Peyer's patch (tissue), 4 donors: ENCODE data around the gene FAIM. TPM values are rescaled to one million over a fixed set of nuclear protein-coding genes. Genes with fewer than 3 reads are reported as not detected.
"Not testable (repeated sequence)": the region's sequence is repeated elsewhere in the genome, so short reads cannot be mapped to it uniquely, and the experiment has no call there.

ENCODE experiments used
- DNase-seq, 3 donors: peaks; one replicate each; pipeline ENCODE4 v3.0.0-alpha.2; 2017 to 2019
- H3K27ac ChIP-seq, 4 donors: fragments of 200-600 bp; sonication (generic); one replicate each; pipeline ENCODE4 v1.5.1; 2016 to 2019
- H3K27me3 ChIP-seq, 2 donors: fragments of 200-600 bp; sonication (generic); one replicate each; pipeline ENCODE4 v1.5.1; 2019
- H3K36me3 ChIP-seq, 3 donors: fragments of 200-600 bp; sonication (generic); one replicate each; pipeline ENCODE4 v1.5.1; 2016 to 2019
- H3K4me1 ChIP-seq, 4 donors: fragments of 200-600 bp; sonication (generic); one replicate each; pipeline ENCODE4 v1.5.1; 2016 to 2019
- H3K4me3 ChIP-seq, 4 donors: fragments of 200-600 bp; sonication (generic); 1 replicate in 3 of 4; 2 replicates in 1 of 4; pipeline ENCODE4 v1.5.1; 2016 to 2019; ENCODE audit warnings: mild to moderate bottlenecking in 1 of 4
- H3K9me3 ChIP-seq, 4 donors: fragments of 200-600 bp; sonication (generic); one replicate each; pipeline ENCODE4 v1.5.1; 2016 to 2019; ENCODE audit warnings: mild to moderate bottlenecking in 1 of 4
- POLR2A ChIP-seq, 2 donors: fragments of 450-650 bp; IDR thresholded peaks; one replicate each; pipeline ENCODE4 v1.5.1; 2017; ENCODE audit warnings: antibody characterized with exemption in 2 of 2, mild to moderate bottlenecking in 2 of 2, moderate library complexity in 2 of 2
- total RNA-seq, 4 donors: library from RNA; depleted of rRNA; stranded (reverse); fragments of >200 nt; gene quantifications; one replicate each; pipeline ENCODE4 v1.1.0, GENCODE V29; 2016
- TF ChIP-seq, protein P1 (sequence below), 6 experiments: fragments of 450-650 bp in 4 of 6; fragments of 200-600 bp in 2 of 6; sonication (generic) in 1 of 6; IDR thresholded peaks; one replicate each; pipeline ENCODE4 v1.5.1; 2017 to 2019; ENCODE audit warnings: antibody characterized with exemption in 6 of 6, mild to moderate bottlenecking in 3 of 6, moderate library complexity in 1 of 6

Gene FAIM, protein sequence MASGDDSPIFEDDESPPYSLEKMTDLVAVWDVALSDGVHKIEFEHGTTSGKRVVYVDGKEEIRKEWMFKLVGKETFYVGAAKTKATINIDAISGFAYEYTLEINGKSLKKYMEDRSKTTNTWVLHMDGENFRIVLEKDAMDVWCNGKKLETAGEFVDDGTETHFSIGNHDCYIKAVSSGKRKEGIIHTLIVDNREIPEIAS
- total RNA-seq = 10 to 100 TPM in 2 of 4 donors, 1 to 10 TPM in 2; 3.7 to 15.2 (median 8.0) TPM

DNA sequence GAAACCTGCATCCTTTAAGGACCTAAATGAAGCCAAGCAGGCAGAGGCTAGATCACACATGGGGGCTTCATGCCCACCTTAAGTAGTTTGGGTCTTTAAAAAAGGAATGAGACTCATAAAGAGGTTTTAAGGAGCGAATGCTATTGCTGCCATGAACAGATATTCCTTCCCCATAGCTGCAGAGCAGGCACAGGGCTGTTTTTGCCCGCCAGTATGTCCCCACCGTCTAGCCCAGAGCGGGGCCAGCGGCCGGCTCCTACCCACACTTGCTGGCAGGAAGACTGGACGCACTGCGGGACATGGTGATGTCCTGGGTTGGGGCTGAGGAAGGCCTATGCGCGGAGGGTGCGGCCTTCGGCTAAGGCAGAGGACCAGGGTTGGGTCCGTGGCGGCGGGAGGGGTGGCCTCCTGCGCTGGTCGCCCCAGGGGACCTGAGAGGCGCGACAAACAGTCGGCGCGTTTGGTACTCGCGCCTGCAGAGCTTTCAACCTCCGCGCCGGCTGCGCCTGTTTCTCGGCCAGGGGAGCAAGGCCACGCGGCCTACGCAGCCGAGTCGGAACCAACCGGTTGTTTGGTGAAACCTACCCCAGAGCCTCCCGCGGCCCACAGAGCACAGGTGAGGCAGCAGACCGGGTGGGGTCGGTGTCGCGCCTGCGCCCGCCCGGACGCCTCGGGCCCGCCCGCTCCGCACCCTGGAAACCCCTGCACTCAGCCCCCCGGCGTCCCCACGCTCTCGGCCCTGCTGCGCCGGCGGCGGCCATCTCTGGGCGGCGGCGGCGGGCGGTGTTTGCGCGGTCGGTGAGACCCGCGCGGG is at the start of gene FAIM:
Gene FAIM, plus strand, starts transcription at position 450 of the 814 bp plus-strand sequence. CDS start 10,956 bp downstream, outside the sequence.
- peak within 1 kb of the TSS; percentile 58 to 82 (median 78) for H3K4me3 ChIP-seq
- no peaks in the 10 kb centered on the region for H3K36me3 ChIP-seq
- H3K4me1 ChIP-seq = peaks cover 0 to 6% (median 0%) of the 10 kb centered on the region in 4 donors
- H3K27me3 ChIP-seq = no peaks in the 10 kb centered on the region
- peak; percentile 63 to 82 (median 82) for DNase-seq
- no peaks in the 10 kb centered on the region for H3K9me3 ChIP-seq
- peak within 1 kb of the TSS; percentile 85 to 92 (median 89) for H3K27ac ChIP-seq
- peak in 1 of 2 donors; percentile 11 for TF ChIP-seq POLR2A (IDR thresholded peaks at IDR 0.05)
- TF ChIP-seq, protein P1, sequence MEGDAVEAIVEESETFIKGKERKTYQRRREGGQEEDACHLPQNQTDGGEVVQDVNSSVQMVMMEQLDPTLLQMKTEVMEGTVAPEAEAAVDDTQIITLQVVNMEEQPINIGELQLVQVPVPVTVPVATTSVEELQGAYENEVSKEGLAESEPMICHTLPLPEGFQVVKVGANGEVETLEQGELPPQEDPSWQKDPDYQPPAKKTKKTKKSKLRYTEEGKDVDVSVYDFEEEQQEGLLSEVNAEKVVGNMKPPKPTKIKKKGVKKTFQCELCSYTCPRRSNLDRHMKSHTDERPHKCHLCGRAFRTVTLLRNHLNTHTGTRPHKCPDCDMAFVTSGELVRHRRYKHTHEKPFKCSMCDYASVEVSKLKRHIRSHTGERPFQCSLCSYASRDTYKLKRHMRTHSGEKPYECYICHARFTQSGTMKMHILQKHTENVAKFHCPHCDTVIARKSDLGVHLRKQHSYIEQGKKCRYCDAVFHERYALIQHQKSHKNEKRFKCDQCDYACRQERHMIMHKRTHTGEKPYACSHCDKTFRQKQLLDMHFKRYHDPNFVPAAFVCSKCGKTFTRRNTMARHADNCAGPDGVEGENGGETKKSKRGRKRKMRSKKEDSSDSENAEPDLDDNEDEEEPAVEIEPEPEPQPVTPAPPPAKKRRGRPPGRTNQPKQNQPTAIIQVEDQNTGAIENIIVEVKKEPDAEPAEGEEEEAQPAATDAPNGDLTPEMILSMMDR (IDR thresholded peaks at IDR 0.05) = no peak

DNA sequence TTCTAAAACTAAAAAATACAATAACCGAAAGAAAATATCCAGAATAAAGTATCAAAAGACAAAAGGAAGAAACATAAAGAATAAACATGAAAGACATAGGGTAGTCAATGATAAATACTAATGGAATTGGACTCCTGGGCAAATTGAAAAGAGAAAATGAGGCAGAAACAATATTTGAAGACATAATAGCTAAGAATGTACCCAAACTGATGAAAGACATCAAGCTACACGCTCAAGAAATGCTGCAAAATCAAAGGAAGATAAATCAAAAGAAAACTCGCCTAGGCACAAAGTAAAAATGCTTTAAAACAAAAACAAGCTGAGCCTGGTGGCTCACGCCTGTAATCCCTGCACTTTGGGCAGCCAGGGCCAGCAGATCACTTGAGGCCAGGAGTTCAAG is 49.4 kb upstream of the FAIM start:
- H3K36me3 ChIP-seq = peaks cover 0 to 13% (median 0%) of the 10 kb centered on the region in 3 donors

GRCh38 chr3:138560501-138560900 is 48.1 kb upstream of the FAIM start:
- TF ChIP-seq POLR2A (IDR thresholded peaks at IDR 0.05) = no peak
- TF ChIP-seq, protein P1 (IDR thresholded peaks at IDR 0.05) = no peak
- no peaks in the 10 kb centered on the region for H3K4me1 ChIP-seq
- no peak for DNase-seq
- H3K27me3 ChIP-seq = no peaks in the 10 kb centered on the region
- peaks cover 0 to 13% (median 0%) of the 10 kb centered on the region in 3 donors for H3K36me3 ChIP-seq
- peaks cover 0 to 17% (median 2%) of the 10 kb centered on the region in 4 donors for H3K9me3 ChIP-seq
- no peak overlapping the region for H3K27ac ChIP-seq
- H3K4me3 ChIP-seq = no peak overlapping the region

More for the DNA sequence above, 49.4 kb upstream of the FAIM start:
- peaks cover 0 to 17% (median 2%) of the 10 kb centered on the region in 4 donors for H3K9me3 ChIP-seq
- no peaks in the 10 kb centered on the region for H3K27me3 ChIP-seq
- TF ChIP-seq POLR2A (IDR thresholded peaks at IDR 0.05) = no peak
- TF ChIP-seq, protein P1 (IDR thresholded peaks at IDR 0.05) = no peak
- DNase-seq = no peak
- H3K4me1 ChIP-seq = no peaks in the 10 kb centered on the region
- H3K27ac ChIP-seq = no peak overlapping the region
- H3K4me3 ChIP-seq = no peak overlapping the region

GRCh38 chr3:138562902-138563301 is 45.7 kb upstream of the FAIM start:
- not testable (repeated sequence) for H3K4me1 ChIP-seq, H3K4me3 ChIP-seq, H3K27me3 ChIP-seq, DNase-seq, H3K27ac ChIP-seq
- peaks cover 0 to 18% (median 0%) of the 10 kb centered on the region in 3 donors for H3K36me3 ChIP-seq
- H3K9me3 ChIP-seq = peaks cover 0 to 17% (median 0%) of the 10 kb centered on the region in 4 donors

- not testable (repeated sequence) for H3K27ac ChIP-seq, H3K36me3 ChIP-seq, H3K4me3 ChIP-seq, H3K4me1 ChIP-seq, H3K9me3 ChIP-seq, DNase-seq, H3K27me3 ChIP-seq
Measured at GRCh38 chr3:138566293-138566692, 42.3 kb upstream of the FAIM start.

DNA sequence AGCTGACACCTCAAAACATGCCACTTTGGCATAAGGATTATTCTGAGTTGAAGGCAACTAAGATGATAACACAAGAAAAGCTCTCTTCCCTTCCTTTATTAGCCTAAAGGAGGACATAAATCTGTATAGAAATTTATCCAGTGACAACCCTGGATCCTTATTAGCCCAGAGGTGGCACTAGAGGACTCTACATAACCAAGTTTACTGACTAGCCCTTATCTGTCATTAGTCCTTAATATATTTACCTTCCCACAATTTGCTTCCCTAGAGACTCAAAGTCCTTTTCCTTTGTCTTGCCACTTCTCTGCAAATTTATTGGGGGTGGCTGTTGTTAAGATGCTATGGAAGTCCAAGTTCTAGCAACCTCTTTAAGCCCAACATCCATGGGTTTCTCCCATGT is 41.2 kb upstream of the FAIM start:
- TF ChIP-seq, protein P1 (IDR thresholded peaks at IDR 0.05) = peak in 3 of 6 experiments; percentile 24 to 38 (median 35)
- no peak for TF ChIP-seq POLR2A (IDR thresholded peaks at IDR 0.05)
- peaks cover 0 to 5% (median 0%) of the 10 kb centered on the region in 3 donors for H3K36me3 ChIP-seq
- H3K4me3 ChIP-seq = no peak overlapping the region
- no peaks in the 10 kb centered on the region for H3K27me3 ChIP-seq
- H3K4me1 ChIP-seq = no peaks in the 10 kb centered on the region
- no peak for DNase-seq
- no peak overlapping the region for H3K27ac ChIP-seq
- no peaks in the 10 kb centered on the region for H3K9me3 ChIP-seq
